NCI-H526 treated with DMSO at 0.1 percent for 48 hours (cell line): ENCODE results near the gene CLBA1.

Source experiments
- DNase-seq: peaks from one replicate; lab custom pipeline; 2025; lab: John Stamatoyannopoulos, UW

The CLBA1 gene

GRCh38 chr14:104968541-104969401 lies 16.8 kb upstream of the CLBA1 start:
- peak; percentile 61 for DNase-seq

- DNase-seq = no peak
Observed at GRCh38 chr14:104969741-104970230, 15.8 kb upstream of the CLBA1 start.

- no peak for DNase-seq
Observed at GRCh38 chr14:104970231-104971068, 15.1 kb upstream of the CLBA1 start.

- DNase-seq = no peak
Observed at GRCh38 chr14:104971447-104972240, 13.9 kb upstream of the CLBA1 start.

- DNase-seq = peak; percentile 32
Observed at GRCh38 chr14:104972301-104973134, 13.1 kb upstream of the CLBA1 start.

- DNase-seq = no peak
Observed at GRCh38 chr14:104973135-104973384, 12.5 kb upstream of the CLBA1 start.

- no peak for DNase-seq
Observed at GRCh38 chr14:104973385-104974145, 12.0 kb upstream of the CLBA1 start.

GRCh38 chr14:104974146-104974541 lies 11.4 kb upstream of the CLBA1 start:
- no peak for DNase-seq

GRCh38 chr14:104974665-104975390 lies 10.8 kb upstream of the CLBA1 start:
- no peak for DNase-seq

GRCh38 chr14:104975481-104976197 lies 9.9 kb upstream of the CLBA1 start:
- no peak for DNase-seq

GRCh38 chr14:104976198-104977007 lies 9.2 kb upstream of the CLBA1 start:
- DNase-seq = peak; percentile 75

GRCh38 chr14:104977008-104977680 lies 8.4 kb upstream of the CLBA1 start:
- DNase-seq = no peak

- DNase-seq = peak; percentile 68
Observed at GRCh38 chr14:104977681-104978653, 7.6 kb upstream of the CLBA1 start, which contains the start of gene AHNAK2. AHNAK2 (minus strand) TSS chr14:104978374; CDS start chr14:104978237, 137 bp downstream.

- no peak for DNase-seq
Observed at GRCh38 chr14:104978746-104979691, 6.6 kb upstream of the CLBA1 start.
